GM21526 (cell line): ENCODE data around the gene ISM1.

ENCODE experiments used
- ATAC-seq: cut with Tn5 transposase; IDR thresholded peaks from one replicate; pipeline ENCODE4 v1.9.1; 2021; ENCODE audit warnings: moderate library complexity; ENCODE audit not compliant: unreplicated experiment, low FRiP score

The ISM1 gene

GRCh38 chr20:13251904-13252297 is 30.8 kb downstream of the ISM1 start:
- ATAC-seq: no peak

GRCh38 chr20:13255356-13255755 is 34.3 kb downstream of the ISM1 start:
- ATAC-seq: no peak

GRCh38 chr20:13256606-13257005 is 35.5 kb downstream of the ISM1 start:
- ATAC-seq: no peak

GRCh38 chr20:13259921-13260320 is 38.8 kb downstream of the ISM1 start:
- no peak for ATAC-seq

GRCh38 chr20:13260650-13261279 is 39.7 kb downstream of the ISM1 start:
- ATAC-seq: no peak

GRCh38 chr20:13261460-13262301 is 40.6 kb downstream of the ISM1 start:
- peak; percentile 80 for ATAC-seq

- ATAC-seq: no peak
Observed at GRCh38 chr20:13262302-13262650, 41.2 kb downstream of the ISM1 start.

GRCh38 chr20:13262671-13263360 is 41.7 kb downstream of the ISM1 start:
- no peak for ATAC-seq

GRCh38 chr20:13263451-13263850 is 42.4 kb downstream of the ISM1 start:
- ATAC-seq: no peak

- no peak for ATAC-seq
Observed at GRCh38 chr20:13264907-13265306, 43.8 kb downstream of the ISM1 start.

GRCh38 chr20:13265941-13266340 is 44.9 kb downstream of the ISM1 start:
- ATAC-seq: no peak

GRCh38 chr20:13267231-13267630 is 46.2 kb downstream of the ISM1 start:
- no peak for ATAC-seq

- no peak for ATAC-seq
Observed at GRCh38 chr20:13268953-13269352, 47.9 kb downstream of the ISM1 start.

GRCh38 chr20:13270211-13270610 is 49.1 kb downstream of the ISM1 start:
- no peak for ATAC-seq

- ATAC-seq: no peak
Observed at GRCh38 chr20:13271098-13271497, 50.0 kb downstream of the ISM1 start.

- no peak for ATAC-seq
Observed at GRCh38 chr20:13271977-13272975, 51.2 kb downstream of the ISM1 start.

- ATAC-seq: no peak
Observed at GRCh38 chr20:13274275-13274861, 53.3 kb downstream of the ISM1 start.

GRCh38 chr20:13276945-13277541 is 56.0 kb downstream of the ISM1 start:
- no peak for ATAC-seq

GRCh38 chr20:13277663-13278295 is 56.7 kb downstream of the ISM1 start:
- ATAC-seq: no peak
